Psoas muscle (tissue), 8 donors: ENCODE data around the gene CUX1. TPM values are rescaled to one million over a fixed set of nuclear protein-coding genes. Genes with fewer than 3 reads are reported as not detected.

Experiments used
- ATAC-seq, 4 donors: fragments of 200-7000 bp; cut with Tn5 transposase; one replicate each; pipeline ENCODE4 v1.9.1; 2020; ENCODE audit warnings: moderate library complexity in 3 of 4, mild to moderate bottlenecking in 2 of 4
- DNase-seq, 2 donors: peaks; one replicate each; pipeline ENCODE4 v3.0.0-alpha.2; 2020
- H3K27ac ChIP-seq: fragments of 200-600 bp; one replicate; pipeline ENCODE4 v1.8.0; 2022
- H3K27me3 ChIP-seq, 3 donors: fragments of 200-600 bp in 1 of 3; one replicate each; pipeline versions ENCODE4 v1.6.1 to v1.8.0; 2013 to 2022; ENCODE audit warnings: low read length in 2 of 3, mild to moderate bottlenecking in 2 of 3, moderate library complexity in 1 of 3; ENCODE audit not compliant: insufficient read depth in 3 of 3
- H3K36me3 ChIP-seq, 2 donors: fragments of 200-600 bp in 1 of 2; one replicate each; pipeline versions ENCODE4 v1.6.1 to v1.8.0; 2013 to 2022; ENCODE audit warnings: low read depth in 1 of 2, mild to moderate bottlenecking in 1 of 2, moderate library complexity in 1 of 2; ENCODE audit not compliant: insufficient read depth in 1 of 2
- H3K4me1 ChIP-seq: fragments of 200-600 bp; one replicate; pipeline ENCODE4 v1.8.0; 2022
- H3K4me3 ChIP-seq: fragments of 200-600 bp; one replicate; pipeline ENCODE4 v1.8.0; 2022; ENCODE audit warnings: mild to moderate bottlenecking
- H3K9me3 ChIP-seq: fragments of 200-600 bp; one replicate; pipeline ENCODE4 v1.8.0; 2022
- CTCF ChIP-seq: fragments of 200-600 bp; IDR thresholded peaks from one replicate; pipeline ENCODE4 v1.8.0; 2022; ENCODE audit warnings: antibody characterized with exemption
- WGBS, 3 donors: extraction: QIAGEN DNeasy Blood & Tissue Kit; methylation state at CpG; one replicate each; pipeline versions ENCODE4 v1.1.6 to v1.1.7; 2013; 5-methylcytosine and 5-hydroxymethylcytosine counted together
- intact Hi-C, 2 donors: fragments of 100-400 bp; cut with DNase I; formaldehyde crosslinking; loops; one replicate each; pipeline versions ENCODE4 v1.11.0 to v1.14.2; 2022
- polyA plus RNA-seq, 3 donors: library from polyadenylated mRNA; stranded (reverse); fragments of 200-250 nt; gene quantifications; one replicate each; pipeline ENCODE4 v1.2.3, GENCODE V29; 2013
- total RNA-seq, 4 donors: library from RNA; stranded (reverse); fragmentation: NEBNext Ultra II Directional in 2 of 4; extraction: Animal tissue kit (Norgen Biotek cat#: 25700) in 2 of 4; gene quantifications; one replicate each; pipeline versions ENCODE4 v1.2.1 to v1.2.4, GENCODE V29; 2021 to 2023
- donor health status: healthy with polysubstance abuse.
- donor health status: DM: no; HTN: no; CAD: no; lungs with moderate emphysema.
- donor health status: Bipolar disorder and iron deficiency.
- donor health status: healthy.
- donor health status: DM: yes; HTN: yes; CAD: no.
- donor health status: DM: no; HTN: no; CAD: no.
- donor health status: DM: no; HTN: no; CAD: no.
- donor health status: DM: yes; HTN: yes; CAD: no.

The CUX1 gene
- total and polyA plus RNA-seq, 7 donors: 12.5 to 95.6 (median 72.4) TPM

GRCh38 chr7:102095321-102096011, 278.0 kb downstream of the CUX1 start:
- 94 to 95% (median 94%) methylated on average over 16 of the region's 16 CpGs for WGBS, 3 donors
- Histone ChIP-seq H3K4me3 (no peak overlapping the region), H3K27ac (no peak overlapping the region), H3K36me3 (peaks cover 5 to 15% of the 10 kb centered on the region in 2 donors), H3K9me3 (no peaks in the 10 kb centered on the region), H3K27me3 (no peaks in the 10 kb centered on the region), H3K4me1 (no peaks in the 10 kb centered on the region)
- ATAC-seq (no peak), DNase-seq (no peak)
- TF ChIP-seq CTCF: no peak
- intact Hi-C loops: no loop called here

GRCh38 chr7:102096012-102096332, 278.5 kb downstream of the CUX1 start:
- Histone ChIP-seq H3K27me3 (no peaks in the 10 kb centered on the region), H3K36me3 (peaks cover 5 to 15% of the 10 kb centered on the region in 2 donors), H3K4me3 (no peak overlapping the region), H3K4me1 (no peaks in the 10 kb centered on the region), H3K9me3 (no peaks in the 10 kb centered on the region), H3K27ac (no peak overlapping the region)
- intact Hi-C loops: no loop called here
- 87 to 91% (median 90%) methylated on average over 10 of the region's 10 CpGs for WGBS, 3 donors
- DNase-seq: no peak
- no peak for ATAC-seq
- TF ChIP-seq CTCF: no peak

GRCh38 chr7:102096706-102097427, 279.4 kb downstream of the CUX1 start:
- intact Hi-C loops: no loop called here
- DNase-seq (no peak), ATAC-seq (no peak)
- H3K27me3 ChIP-seq: no peaks in the 10 kb centered on the region
- H3K4me3 ChIP-seq: no peak overlapping the region
- H3K36me3 ChIP-seq: peaks cover 5 to 19% of the 10 kb centered on the region in 2 donors
- H3K27ac ChIP-seq: no peak overlapping the region
- 87 to 88% (median 88%) methylated on average over 19 of the region's 19 CpGs for WGBS, 3 donors
- no peak for TF ChIP-seq CTCF
- no peaks in the 10 kb centered on the region for H3K9me3 ChIP-seq
- no peaks in the 10 kb centered on the region for H3K4me1 ChIP-seq

GRCh38 chr7:102097601-102098161, 280.3 kb downstream of the CUX1 start:
- no peak for ATAC-seq
- Histone ChIP-seq H3K4me1 (no peaks in the 10 kb centered on the region), H3K4me3 (no peak overlapping the region), H3K27me3 (no peaks in the 10 kb centered on the region), H3K36me3 (peaks cover 5 to 27% of the 10 kb centered on the region in 2 donors), H3K9me3 (no peaks in the 10 kb centered on the region), H3K27ac (no peak overlapping the region)
- 80 to 85% (median 83%) methylated on average over 13 of the region's 13 CpGs for WGBS, 3 donors
- no peak for TF ChIP-seq CTCF
- DNase-seq: no peak
- intact Hi-C loops: no loop called here
